GM12874 (cell line): ENCODE measurements around the gene FARSA.

ENCODE experiments used
- TF ChIP-seq, protein P1 (sequence below): IDR thresholded peaks from 2 replicates; pipeline ENCODE4 v1.5.1; 2011; ENCODE audit warnings: low read depth, mild to moderate bottlenecking, control low read depth, low read length, moderate library complexity; ENCODE audit not compliant: insufficient read depth

FARSA gene

GRCh38 chr19:12970070-12970820 lies 36.7 kb upstream of the FARSA start:
- TF ChIP-seq, protein P1, sequence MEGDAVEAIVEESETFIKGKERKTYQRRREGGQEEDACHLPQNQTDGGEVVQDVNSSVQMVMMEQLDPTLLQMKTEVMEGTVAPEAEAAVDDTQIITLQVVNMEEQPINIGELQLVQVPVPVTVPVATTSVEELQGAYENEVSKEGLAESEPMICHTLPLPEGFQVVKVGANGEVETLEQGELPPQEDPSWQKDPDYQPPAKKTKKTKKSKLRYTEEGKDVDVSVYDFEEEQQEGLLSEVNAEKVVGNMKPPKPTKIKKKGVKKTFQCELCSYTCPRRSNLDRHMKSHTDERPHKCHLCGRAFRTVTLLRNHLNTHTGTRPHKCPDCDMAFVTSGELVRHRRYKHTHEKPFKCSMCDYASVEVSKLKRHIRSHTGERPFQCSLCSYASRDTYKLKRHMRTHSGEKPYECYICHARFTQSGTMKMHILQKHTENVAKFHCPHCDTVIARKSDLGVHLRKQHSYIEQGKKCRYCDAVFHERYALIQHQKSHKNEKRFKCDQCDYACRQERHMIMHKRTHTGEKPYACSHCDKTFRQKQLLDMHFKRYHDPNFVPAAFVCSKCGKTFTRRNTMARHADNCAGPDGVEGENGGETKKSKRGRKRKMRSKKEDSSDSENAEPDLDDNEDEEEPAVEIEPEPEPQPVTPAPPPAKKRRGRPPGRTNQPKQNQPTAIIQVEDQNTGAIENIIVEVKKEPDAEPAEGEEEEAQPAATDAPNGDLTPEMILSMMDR, result no peak

DNA sequence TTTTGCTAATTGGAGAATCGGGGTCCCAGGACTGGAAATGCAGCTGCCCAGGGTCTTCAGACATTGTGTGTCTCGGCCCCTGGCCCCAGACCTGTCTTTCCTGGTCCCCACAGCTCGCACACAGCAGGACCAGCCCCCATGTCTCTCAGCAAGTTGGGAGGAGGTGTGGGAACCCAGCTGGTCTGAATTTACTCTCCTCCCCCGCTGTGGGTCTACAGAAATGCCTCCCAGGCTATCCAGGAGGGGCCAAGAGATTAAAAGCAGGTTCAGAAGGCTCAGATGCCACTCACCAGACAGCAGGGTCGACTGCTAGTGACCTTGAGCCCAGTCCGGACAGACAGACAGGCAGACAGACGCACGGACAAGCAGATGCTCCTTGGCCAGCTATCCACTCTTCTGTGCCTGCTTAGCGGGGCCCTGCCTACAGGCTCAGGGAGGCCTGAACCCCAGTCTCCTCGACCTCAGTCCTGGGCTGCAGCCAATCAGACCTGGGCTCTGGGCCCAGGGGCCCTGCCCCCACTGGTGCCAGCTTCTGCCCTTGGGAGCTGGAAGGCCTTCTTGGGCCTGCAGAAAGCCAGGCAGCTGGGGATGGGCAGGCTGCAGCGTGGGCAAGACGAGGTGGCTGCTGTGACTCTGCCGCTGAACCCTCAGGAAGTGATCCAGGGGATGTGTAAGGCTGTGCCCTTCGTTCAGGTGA lies 35.9 kb upstream of the FARSA start, which contains the start of gene DAND5:
Gene DAND5 (plus strand): TSS at position 285 of the 697 bp plus-strand sequence. CDS start 85 bp downstream, at position 370.
- TF ChIP-seq, protein P1, result no peak

DNA sequence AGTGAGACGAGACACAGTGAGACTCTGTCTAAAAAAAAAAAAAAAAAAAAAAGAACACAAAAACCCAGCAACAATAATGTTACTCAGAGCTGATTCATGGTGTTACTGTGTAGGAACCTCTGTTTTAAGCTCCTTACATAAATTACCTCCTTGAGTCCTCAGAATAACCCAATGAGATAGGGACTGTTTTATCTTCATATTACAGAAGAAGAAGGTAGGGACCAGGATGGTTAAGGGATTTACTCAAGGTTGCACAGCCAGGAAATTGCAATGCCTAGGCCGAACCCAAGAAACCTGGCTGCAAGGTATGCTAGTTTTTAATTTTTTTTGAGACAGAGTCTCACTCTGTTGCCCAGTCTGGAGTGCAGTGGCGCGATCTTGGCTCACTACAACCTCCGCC lies 34.4 kb upstream of the FARSA start:
- TF ChIP-seq, protein P1, result no peak

GRCh38 chr19:12965812-12966135 lies 32.3 kb upstream of the FARSA start:
- TF ChIP-seq, protein P1, result no peak

DNA sequence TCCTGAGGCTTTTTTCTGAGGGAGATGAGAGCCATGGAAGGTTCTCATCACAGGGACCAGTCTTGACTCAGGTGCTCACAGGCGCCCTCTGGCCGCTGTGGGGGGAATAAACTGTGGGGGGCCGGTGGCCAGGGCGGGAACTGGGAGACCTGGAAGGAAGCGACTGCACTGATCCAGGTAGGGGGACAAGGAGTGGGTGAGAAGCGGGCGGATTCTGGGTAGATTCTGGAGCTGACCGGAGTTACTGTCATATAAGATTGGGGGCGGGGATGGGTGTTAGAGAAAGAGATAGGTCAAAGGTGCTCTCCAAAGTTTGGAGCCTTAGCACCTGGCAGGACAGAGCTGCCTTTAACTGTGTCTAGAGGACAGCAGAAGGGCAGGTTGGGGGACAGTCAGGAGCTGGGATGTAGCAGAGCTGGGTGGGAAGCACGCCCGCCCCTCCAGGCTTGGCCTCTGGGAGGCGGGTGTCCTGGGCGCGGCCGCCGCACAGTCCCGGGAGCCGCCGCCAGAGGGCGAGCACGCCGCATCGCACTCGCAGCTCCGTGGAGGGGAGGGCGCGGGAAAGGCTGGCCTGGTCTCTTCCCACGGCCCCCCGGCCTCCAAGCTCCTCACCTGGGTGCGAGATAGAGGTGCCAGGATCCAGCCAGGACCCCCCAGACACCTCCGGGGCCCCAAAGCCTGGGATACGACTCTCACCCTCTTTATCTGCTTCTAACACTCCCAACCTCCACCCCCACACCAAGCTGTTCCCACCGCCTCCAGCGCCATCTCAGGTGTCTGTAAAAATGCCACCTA lies 31.7 kb upstream of the FARSA start:
- TF ChIP-seq, protein P1, result peak; percentile 99

DNA sequence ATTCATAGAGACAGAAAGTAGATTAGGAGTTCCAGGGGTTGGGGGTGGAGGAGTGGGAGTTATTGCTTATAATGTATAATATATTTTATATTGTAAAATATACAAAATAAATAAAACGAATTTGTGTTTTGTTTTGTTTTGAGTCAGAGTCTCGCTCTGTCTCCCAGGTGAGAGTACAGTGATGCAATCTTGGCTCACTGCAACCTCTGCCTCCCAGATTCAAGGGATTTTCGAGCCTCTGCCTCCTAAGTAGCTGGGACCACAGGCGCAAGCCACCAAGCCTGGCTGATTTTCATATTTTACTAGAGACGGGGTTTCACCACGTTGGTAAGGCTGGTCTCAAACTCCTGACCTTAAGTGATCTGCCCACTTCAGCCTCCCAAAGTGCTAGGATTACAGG lies 26.0 kb upstream of the FARSA start:
- TF ChIP-seq, protein P1, result no peak

DNA sequence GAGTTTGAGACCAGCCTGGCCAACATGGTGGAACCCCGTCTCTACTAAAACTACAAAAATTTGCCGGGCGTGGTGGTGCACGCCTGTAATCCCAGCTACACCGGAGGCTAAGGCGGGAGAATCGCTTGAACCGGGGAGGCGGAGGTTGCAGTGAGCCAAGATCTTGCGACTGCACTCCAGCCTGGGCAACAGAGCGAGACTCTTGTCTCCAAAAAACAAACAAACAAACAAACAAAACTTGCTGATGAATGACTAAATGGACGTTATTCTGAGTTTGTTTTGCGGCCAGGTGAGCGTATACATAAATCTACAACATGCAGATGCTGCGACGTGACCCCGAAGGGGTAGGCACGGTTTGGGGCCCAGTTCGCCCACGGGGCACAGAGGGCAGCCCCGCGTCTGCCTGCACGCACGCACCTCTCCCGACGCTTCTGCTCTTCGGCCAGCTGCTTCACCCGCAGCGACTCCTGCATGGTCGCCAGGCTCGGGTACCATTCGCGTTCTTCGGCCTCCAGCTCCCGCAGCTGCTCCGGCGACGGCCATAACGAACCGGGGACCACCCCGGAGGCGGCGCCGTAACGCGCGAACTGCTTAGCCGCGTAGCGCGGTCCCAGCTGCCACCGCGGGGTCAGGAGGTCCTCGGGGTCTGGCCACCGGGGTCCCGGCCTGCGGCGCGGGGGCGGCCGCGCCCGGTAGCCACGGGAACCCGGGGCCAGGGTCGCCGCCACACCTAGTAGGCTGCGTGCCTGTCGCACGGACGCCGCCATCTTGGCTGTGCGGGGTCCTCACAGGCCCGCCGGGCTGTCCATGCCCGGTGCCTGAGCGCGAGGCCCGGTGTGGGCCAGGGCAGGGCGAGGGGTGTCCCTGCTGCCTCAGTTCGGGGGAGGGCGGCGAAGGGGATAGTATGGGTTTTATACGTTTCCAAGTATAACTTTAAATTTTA lies 23.2 kb upstream of the FARSA start, which contains the start of gene GADD45GIP1:
Gene GADD45GIP1 (minus strand): TSS at position 778 of the 943 bp plus-strand sequence. CDS start 11 bp downstream, at position 767.
- TF ChIP-seq, protein P1, result no peak
